Endodermal cell (in vitro differentiated cells): ENCODE data around the gene ZNF350. TPM values are rescaled to one million over a fixed set of nuclear protein-coding genes. Genes with fewer than 3 reads are reported as not detected.
"Not testable (repeated sequence)": the region's sequence is repeated elsewhere in the genome, so short reads cannot be mapped to it uniquely, and the experiment has no call there.

Experiments
- DNase-seq: peaks from one replicate; pipeline ENCODE4 v3.0.0-alpha.2; 2017
- H3K27ac ChIP-seq: 2 replicates; pipeline ENCODE4 v1.5.1; 2013; ENCODE audit warnings: mild to moderate bottlenecking, low read depth, low read length, moderate library complexity
- H3K27me3 ChIP-seq: 2 replicates; pipeline ENCODE4 v1.6.1; 2013; ENCODE audit warnings: mild to moderate bottlenecking, low read length, moderate library complexity; ENCODE audit not compliant: insufficient read depth, control insufficient read depth, poor library complexity, severe bottlenecking
- H3K36me3 ChIP-seq: 2 replicates; pipeline ENCODE4 v1.7.0; 2013; ENCODE audit warnings: mild to moderate bottlenecking, low read length, moderate library complexity; ENCODE audit not compliant: control insufficient read depth, insufficient read depth
- H3K4me1 ChIP-seq: one replicate; pipeline ENCODE4 v1.7.0; 2013; ENCODE audit warnings: low read length; ENCODE audit not compliant: control insufficient read depth, insufficient read depth
- H3K4me3 ChIP-seq: 2 replicates; pipeline ENCODE4 v1.5.1; 2013; ENCODE audit warnings: mild to moderate bottlenecking, low read length, moderate library complexity
- H3K9ac ChIP-seq: 2 replicates; pipeline ENCODE4 v1.6.1; 2013; ENCODE audit warnings: mild to moderate bottlenecking, low read length, moderate library complexity; ENCODE audit not compliant: poor library complexity, severe bottlenecking; ENCODE audit errors: extremely low read depth
- H3K9me3 ChIP-seq: 2 replicates; pipeline ENCODE4 v1.6.1; 2013; ENCODE audit warnings: mild to moderate bottlenecking, low read length, moderate library complexity; ENCODE audit not compliant: control insufficient read depth
- H3K27ac Mint-ChIP-seq: 2 replicates; pipeline ENCODE4 v1.8.0; 2020; ENCODE audit warnings: mixed read lengths
- H3K27me3 Mint-ChIP-seq: 2 replicates; pipeline ENCODE4 v1.8.0; 2021; ENCODE audit warnings: mild to moderate bottlenecking, mixed read lengths; ENCODE audit not compliant: insufficient read depth
- H3K36me3 Mint-ChIP-seq: 2 replicates; pipeline ENCODE4 v1.8.0; 2020; ENCODE audit warnings: low read depth, mixed read lengths
- H3K4me1 Mint-ChIP-seq: 2 replicates; pipeline ENCODE4 v1.8.0; 2020; ENCODE audit warnings: mixed read lengths
- H3K4me3 Mint-ChIP-seq: 2 replicates; pipeline ENCODE4 v1.8.0; 2020; ENCODE audit warnings: mild to moderate bottlenecking, moderate library complexity, mixed read lengths
- H3K9me3 Mint-ChIP-seq: 2 replicates; pipeline ENCODE4 v1.8.0; 2020; ENCODE audit warnings: mild to moderate bottlenecking, mixed read lengths
- CTCF ChIP-seq: fragments of 200-600 bp; sonication (generic); conservative IDR thresholded peaks from 2 replicates; pipeline ENCODE4 v1.5.0; 2021; ENCODE audit warnings: antibody characterized with exemption, mild to moderate bottlenecking
- WGBS, 2 experiments: methylation state at CpG; one replicate each; pipeline versions ENCODE4 v1.1.5 to v1.1.7; 2013; ENCODE audit warnings: missing lambda C conversion rate in 2 of 2, mixed read lengths in 1 of 2; ENCODE audit not compliant: insufficient coverage in 1 of 2, insufficient read length in 1 of 2; 5-methylcytosine and 5-hydroxymethylcytosine counted together
- total RNA-seq, 2 donors: library from RNA; stranded (reverse); fragmentation: NEBNext Ultra II Directional in 1 of 2; extraction: Animal tissue kit (Norgen Biotek cat#: 25700) in 1 of 2; gene quantifications; 2 replicates in 1 of 2; 3 replicates in 1 of 2; pipeline ENCODE4 v1.2.1, GENCODE V29; 2021

ZNF350 gene
- total RNA-seq, 2 donors from 2014 or later, result 8.3 to 11.2 TPM

DNA sequence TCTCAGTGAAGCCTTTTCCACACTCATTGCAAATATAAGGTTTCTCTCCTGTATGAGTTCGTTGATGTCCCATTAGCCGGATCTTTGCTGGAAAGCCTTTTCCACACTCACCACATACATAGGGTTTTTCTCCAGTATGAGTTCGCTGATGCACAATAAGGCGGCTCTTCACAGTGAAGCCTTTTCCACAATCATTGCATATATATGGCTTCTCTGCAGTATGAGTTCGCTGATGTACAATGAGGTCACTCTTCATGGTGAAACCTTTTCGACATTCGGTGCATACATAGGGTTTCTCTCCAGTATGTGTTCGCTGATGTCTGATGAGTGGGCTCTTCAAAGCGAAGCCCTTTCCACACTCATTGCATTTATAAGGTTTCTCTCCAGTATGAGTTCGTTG, 6.8 kb upstream of the ZNF350 start:
- Mint-ChIP-seq H3K36me3 (peaks cover 79% of the 10 kb centered on the region), H3K27ac (no peak overlapping the region), H3K4me3 (no peak overlapping the region), H3K4me1 (no peaks in the 10 kb centered on the region), H3K9me3 (peaks cover 100% of the 10 kb centered on the region), H3K27me3 (no peaks in the 10 kb centered on the region)
- no peak overlapping the region for H3K9ac ChIP-seq
- H3K27me3 ChIP-seq, result no peaks in the 10 kb centered on the region
- peaks cover 76% of the 10 kb centered on the region for H3K36me3 ChIP-seq
- WGBS, 2 experiments, result 93 to 95% methylated on average over 8 to 10 of the region's 10 CpGs
- no peaks in the 10 kb centered on the region for H3K4me1 ChIP-seq
- no peak overlapping the region for H3K27ac ChIP-seq
- peaks cover 100% of the 10 kb centered on the region for H3K9me3 ChIP-seq
- DNase-seq, result no peak
- peak overlapping the region; percentile 57 for H3K4me3 ChIP-seq
- TF ChIP-seq CTCF, result no peak

DNA sequence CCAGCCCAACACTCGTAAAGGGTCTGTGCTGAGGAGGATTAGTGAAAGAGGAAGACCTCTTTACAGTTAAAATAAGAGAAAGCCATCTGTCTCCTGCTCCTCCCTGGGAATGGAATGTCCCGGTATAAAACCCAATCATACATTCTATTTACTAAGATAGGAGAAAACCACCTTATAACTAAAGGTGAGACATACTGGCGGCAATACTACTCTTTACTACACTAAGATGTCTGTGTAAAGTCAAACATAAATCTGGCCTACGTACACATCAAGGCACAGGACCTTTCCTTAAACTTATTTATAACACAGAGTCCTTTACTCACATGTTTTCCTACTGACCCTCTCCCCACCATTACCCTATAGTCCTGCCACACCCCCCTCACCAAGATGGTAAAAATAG, 3.3 kb downstream of the ZNF350 start:
- DNase-seq, result no peak
- TF ChIP-seq CTCF, result no peak
- H3K36me3 ChIP-seq, result peaks cover 13% of the 10 kb centered on the region
- H3K27me3 Mint-ChIP-seq, result no peaks in the 10 kb centered on the region
- H3K9me3 Mint-ChIP-seq, result peaks cover 69% of the 10 kb centered on the region
- peaks cover 67% of the 10 kb centered on the region for H3K36me3 Mint-ChIP-seq
- WGBS, 2 experiments, result 84 to 100% methylated on average over 1 to 3 of the region's 4 CpGs
- H3K27me3 ChIP-seq, result no peaks in the 10 kb centered on the region
- no peak overlapping the region for H3K4me3 Mint-ChIP-seq
- no peak overlapping the region for H3K27ac ChIP-seq
- no peak overlapping the region for H3K27ac Mint-ChIP-seq
- H3K4me3 ChIP-seq, result no peak overlapping the region
- H3K4me1 Mint-ChIP-seq, result no peaks in the 10 kb centered on the region
- no peak overlapping the region for H3K9ac ChIP-seq
- peaks cover 82% of the 10 kb centered on the region for H3K9me3 ChIP-seq
- no peaks in the 10 kb centered on the region for H3K4me1 ChIP-seq

DNA sequence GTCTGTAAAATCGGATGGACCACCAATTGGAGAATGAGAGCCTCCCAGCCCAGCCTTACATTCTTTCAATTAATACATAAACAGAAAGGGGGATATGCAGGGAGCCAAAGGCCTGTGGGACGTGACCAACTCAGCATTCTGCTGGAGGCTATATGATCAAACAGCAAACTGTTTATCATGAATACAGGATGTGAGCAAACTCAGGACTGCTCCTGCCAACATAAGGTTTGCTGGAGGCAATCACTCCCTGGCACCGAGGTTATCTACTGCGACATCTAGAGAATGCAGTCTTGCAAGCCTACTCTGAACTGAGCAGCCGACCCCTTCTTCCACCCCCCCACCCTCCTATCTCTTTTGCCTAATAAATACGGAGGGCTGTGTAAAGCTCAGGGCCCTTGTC, 5.7 kb downstream of the ZNF350 start:
- not testable (repeated sequence) for H3K9ac ChIP-seq

GRCh38 chr19:51980116-51980736, 6.4 kb downstream of the ZNF350 start:
- DNase-seq, result no peak
- no peak overlapping the region for H3K27ac ChIP-seq
- H3K36me3 ChIP-seq, result peaks cover 13% of the 10 kb centered on the region
- peaks cover 96% of the 10 kb centered on the region for H3K9me3 ChIP-seq
- Mint-ChIP-seq H3K9me3 (peaks cover 72% of the 10 kb centered on the region), H3K4me3 (no peak overlapping the region), H3K4me1 (no peaks in the 10 kb centered on the region), H3K36me3 (peaks cover 83% of the 10 kb centered on the region), H3K27me3 (no peaks in the 10 kb centered on the region), H3K27ac (no peak overlapping the region)
- 89 to 94% methylated on average over 3 to 6 of the region's 6 CpGs for WGBS, 2 experiments
- TF ChIP-seq CTCF, result no peak
- no peaks in the 10 kb centered on the region for H3K4me1 ChIP-seq
- no peak overlapping the region for H3K9ac ChIP-seq
- no peaks in the 10 kb centered on the region for H3K27me3 ChIP-seq
- H3K4me3 ChIP-seq, result no peak overlapping the region

More for the DNA sequence above, 5.7 kb downstream of the ZNF350 start:
- not testable (repeated sequence) for H3K27me3 Mint-ChIP-seq, H3K27ac Mint-ChIP-seq, H3K27ac ChIP-seq, H3K4me1 ChIP-seq, H3K27me3 ChIP-seq, DNase-seq, H3K4me1 Mint-ChIP-seq, H3K4me3 ChIP-seq, H3K4me3 Mint-ChIP-seq
- Mint-ChIP-seq H3K9me3 (peaks cover 71% of the 10 kb centered on the region), H3K36me3 (peaks cover 82% of the 10 kb centered on the region)
- H3K9me3 ChIP-seq, result peaks cover 92% of the 10 kb centered on the region
- H3K36me3 ChIP-seq, result peaks cover 13% of the 10 kb centered on the region
- 94 to 98% methylated on average over 5 to 6 of the region's 6 CpGs for WGBS, 2 experiments
